Fibroblast of peridontal ligament (primary cell): Measurements from ENCODE around the gene FOCAD.
"Not testable (repeated sequence)": the region's sequence is repeated elsewhere in the genome, so short reads cannot be mapped to it uniquely, and the experiment has no call there.

Experiments used
- DNase-seq: peaks from one replicate; pipeline ENCODE4 v3.0.0-alpha.2; 2010; ENCODE audit errors: extremely low read depth

The FOCAD gene

GRCh38 chr9:20684035-20684874 is at the start of gene FOCAD:
FOCAD (plus strand) TSS chr9:20684259; CDS start chr9:20715354, 31,095 bp downstream.
- peak; percentile 86 for DNase-seq

GRCh38 chr9:20634895-20635294 is 49.2 kb upstream of the FOCAD start:
- DNase-seq = no peak

GRCh38 chr9:20636888-20637440 is 47.1 kb upstream of the FOCAD start:
- DNase-seq = peak; percentile 44

- DNase-seq = no peak
These were observed 43.5 kb upstream of the FOCAD start for GRCh38 chr9:20640331-20641187.

GRCh38 chr9:20642045-20642444 is 42.0 kb upstream of the FOCAD start:
- no peak for DNase-seq

- DNase-seq = no peak
These were observed 40.4 kb upstream of the FOCAD start for GRCh38 chr9:20643660-20644059.

- no peak for DNase-seq
These were observed 37.4 kb upstream of the FOCAD start for GRCh38 chr9:20646656-20647055.

GRCh38 chr9:20649381-20649780 is 34.7 kb upstream of the FOCAD start:
- no peak for DNase-seq

- DNase-seq = no peak
These were observed 33.7 kb upstream of the FOCAD start for GRCh38 chr9:20650313-20650712.

- DNase-seq = no peak
These were observed 33.2 kb upstream of the FOCAD start for GRCh38 chr9:20650750-20651299.

GRCh38 chr9:20651939-20652338 is 32.1 kb upstream of the FOCAD start:
- DNase-seq = no peak

- not testable (repeated sequence) for DNase-seq
These were observed 25.8 kb upstream of the FOCAD start for GRCh38 chr9:20658246-20658667.

- peak; percentile 8 for DNase-seq
These were observed 25.2 kb upstream of the FOCAD start for GRCh38 chr9:20658677-20659473.

- DNase-seq = no peak
These were observed 24.5 kb upstream of the FOCAD start for GRCh38 chr9:20659474-20659967.

GRCh38 chr9:20662156-20662555 is 21.9 kb upstream of the FOCAD start:
- DNase-seq = no peak

- no peak for DNase-seq
These were observed 20.9 kb upstream of the FOCAD start for GRCh38 chr9:20663133-20663532.

GRCh38 chr9:20664501-20664900 is 19.6 kb upstream of the FOCAD start:
- DNase-seq = no peak

- no peak for DNase-seq
These were observed 13.7 kb upstream of the FOCAD start for GRCh38 chr9:20670395-20670794.

GRCh38 chr9:20671635-20672034 is 12.4 kb upstream of the FOCAD start:
- DNase-seq = no peak

GRCh38 chr9:20673537-20673936 is 10.5 kb upstream of the FOCAD start:
- not testable (repeated sequence) for DNase-seq

- no peak for DNase-seq
These were observed 2.6 kb upstream of the FOCAD start for GRCh38 chr9:20681467-20681866.
